K562 (cell line): Measurements from ENCODE around the gene ZNF350. TPM values are rescaled to one million over a fixed set of nuclear protein-coding genes. Genes with fewer than 3 reads are reported as not detected.

Experiments
- BHLHE40 ChIP-seq: IDR thresholded peaks from 2 replicates; pipeline ENCODE4 v1.6.1; 2011; ENCODE audit warnings: low read length, improper control_type of control experiment
- BRF1 ChIP-seq: IDR thresholded peaks from 3 replicates; pipeline ENCODE4 v1.6.1; 2011; ENCODE audit warnings: borderline replicate concordance, mild to moderate bottlenecking; ENCODE audit not compliant: insufficient read length; ENCODE audit errors: extremely low read depth
- C11orf30 ChIP-seq: fragments of 450-650 bp; IDR thresholded peaks from 2 replicates; pipeline ENCODE4 v1.6.1; 2016; ENCODE audit warnings: low read depth, mild to moderate bottlenecking
- DIDO1 ChIP-seq: fragments of 450-650 bp; IDR thresholded peaks from 2 replicates; pipeline ENCODE4 v1.6.1; 2016; ENCODE audit warnings: low read depth, missing biosample characterization, missing genetic modification characterization
- HCFC1 ChIP-seq: IDR thresholded peaks from 2 replicates; pipeline ENCODE4 v1.6.1; 2012; ENCODE audit warnings: low read depth, low read length, improper control_type of control experiment
- LEF1 ChIP-seq: fragments of 450-650 bp; IDR thresholded peaks from 2 replicates; pipeline ENCODE4 v1.6.1; 2016; ENCODE audit warnings: mild to moderate bottlenecking
- NFXL1 ChIP-seq: fragments of 450-650 bp; formaldehyde crosslinking; IDR thresholded peaks from 2 replicates; pipeline ENCODE4 v1.4.0; 2021; ENCODE audit warnings: mild to moderate bottlenecking
- SMARCA5 ChIP-seq: fragments of 450-650 bp; IDR thresholded peaks from 2 replicates; pipeline ENCODE4 v1.6.1; 2016
- TCFL5 ChIP-seq: fragments of 250-450 bp; sonication (Bioruptor Pico); conservative IDR thresholded peaks from 2 replicates; pipeline ENCODE4 v1.6.1; 2021; ENCODE audit warnings: mild to moderate bottlenecking, moderate library complexity, matching md5 sums
- TEAD4 ChIP-seq, 2 experiments: sonication (generic) in 1 of 2; formaldehyde crosslinking in 1 of 2; IDR thresholded peaks; 2 replicates each; pipeline versions ENCODE4 v1.6.1 to v1.8.0; 2012 to 2022; ENCODE audit warnings: borderline replicate concordance in 1 of 2, inconsistent platforms in 1 of 2, low read length in 1 of 2, mild to moderate bottlenecking in 1 of 2, missing genetic modification reagents in 1 of 2
- ZFX ChIP-seq: sonication (generic); formaldehyde crosslinking; IDR thresholded peaks from 2 replicates; pipeline ENCODE4 v1.8.0; 2022; ENCODE audit warnings: mild to moderate bottlenecking, missing genetic modification reagents, moderate library complexity
- ZNF445 ChIP-seq: fragments of 250-450 bp; sonication (Bioruptor Pico); IDR thresholded peaks from 2 replicates; pipeline ENCODE4 v1.4.0; 2020; ENCODE audit warnings: low read depth, mild to moderate bottlenecking, moderate library complexity
- ZNF584 ChIP-seq: fragments of 200-800 bp; sonication (Bioruptor generic); IDR thresholded peaks from 2 replicates; pipeline ENCODE4 v1.6.1; 2016; ENCODE audit warnings: low read depth, mild to moderate bottlenecking, missing genetic modification characterization, missing compliant biosample characterization
- polyA plus RNA-seq, 8 experiments: library from polyadenylated mRNA; depleted of rRNA in 4 of 8; stranded (reverse) in 5 of 8; unstranded in 3 of 8; fragments of >200 nt; fragmentation: Nextera tagmentation in 2 of 8; fragmentation: Illumina TruSeq in 1 of 8; extraction: Ambion mirVana in 2 of 8; extraction: Trizol in 1 of 8; gene quantifications; 2 replicates each; pipeline versions ENCODE4 v1.2.1 to v1.2.3, GENCODE V29; 2011 to 2014; ENCODE audit warnings: inconsistent platforms in 1 of 8, missing spikeins in 1 of 8
- total RNA-seq, 7 experiments: library from RNA; depleted of rRNA in 6 of 7; stranded (reverse); fragments of >200 nt in 6 of 7; fragmentation: Illumina TruSeq in 2 of 7; extraction: Trizol in 2 of 7; gene quantifications; 2 replicates each; pipeline versions ENCODE4 v1.2.1 to v1.2.3, GENCODE V29; 2011 to 2021; ENCODE audit warnings: low replicate concordance in 1 of 7
- TF ChIP-seq, protein P1 (sequence below): fragments of 450-650 bp; IDR thresholded peaks from 2 replicates; pipeline ENCODE4 v1.6.1; 2016; ENCODE audit warnings: missing biosample characterization, missing genetic modification characterization
- TF ChIP-seq, protein P2 (sequence below): fragments of 450-650 bp; IDR thresholded peaks from 2 replicates; pipeline ENCODE4 v1.6.1; 2018; ENCODE audit not compliant: partially characterized antibody
- TF ChIP-seq, protein P3 (sequence below): IDR thresholded peaks from 2 replicates; pipeline ENCODE4 v1.6.1; 2016; ENCODE audit warnings: missing genetic modification characterization, missing compliant biosample characterization
- TF ChIP-seq, protein P4 (sequence below): fragments of 250-450 bp; sonication (Bioruptor Pico); IDR thresholded peaks from 2 replicates; pipeline ENCODE4 v1.8.0; 2021; ENCODE audit warnings: borderline replicate concordance, mild to moderate bottlenecking, moderate library complexity; ENCODE audit not compliant: poor library complexity, severe bottlenecking

The ZNF350 gene
- total and polyA plus RNA-seq, 9 of the 15 experiments (the other 6 are each of a cell fraction or from before 2014, with no cell fraction given), result 1.7 to 4.8 (median 2.9) TPM

DNA sequence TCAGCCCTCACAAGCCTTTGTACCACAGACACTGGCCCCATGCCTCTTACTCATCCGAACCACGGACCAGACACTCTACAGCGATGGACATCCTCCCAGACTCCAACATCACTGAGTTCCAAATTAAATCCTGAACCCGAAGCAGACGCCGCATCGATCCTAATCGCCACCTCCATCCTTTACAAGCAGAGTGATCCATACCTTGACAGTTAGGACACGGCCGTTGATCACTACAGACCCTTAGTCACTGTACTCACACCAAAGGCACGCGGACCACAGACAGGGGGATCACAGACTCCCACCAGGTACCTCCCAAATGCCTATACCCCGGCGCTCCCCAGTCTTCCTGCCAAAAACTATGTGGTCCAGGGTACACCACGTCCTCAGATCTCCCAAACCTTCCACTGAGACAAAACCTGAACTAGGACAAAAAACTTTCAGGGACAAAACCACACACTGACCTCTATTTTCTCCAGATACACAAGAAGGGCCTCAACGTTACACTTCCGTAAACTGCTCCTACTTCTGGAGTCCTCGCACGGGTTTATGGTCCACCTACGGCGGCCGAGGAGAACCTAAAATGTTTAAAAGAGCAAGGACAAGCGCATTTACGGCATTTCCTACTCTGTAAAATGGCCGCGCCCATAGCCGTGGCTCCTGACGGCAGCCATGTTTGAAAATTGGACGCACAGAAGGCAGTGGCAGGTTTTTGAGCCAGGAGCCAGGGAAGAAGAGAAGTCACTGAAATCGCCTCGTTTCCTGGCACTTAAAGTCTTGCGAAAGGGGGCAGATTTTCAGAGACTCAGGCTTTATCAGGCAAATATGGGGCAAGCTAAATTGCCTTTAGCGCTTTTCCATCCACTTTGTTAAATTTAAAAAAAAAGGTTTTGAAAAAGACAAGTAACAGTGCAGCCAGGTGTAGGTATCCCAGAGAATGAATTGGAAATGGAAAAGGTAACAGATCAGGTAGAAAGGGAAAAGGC, at the start of gene ZNF350 (continued):
- TF ChIP-seq C11orf30, result peak; percentile 42; the same call in 1 of the 2 replicates
- no peak for TF ChIP-seq NFXL1 (CRISPR knock-in tag)
- no peak for TF ChIP-seq BHLHE40
- TF ChIP-seq SMARCA5, result no peak
- TF ChIP-seq HCFC1, result peak; percentile 91
- peak; percentile 50; the same call in 1 of the 2 replicates for TF ChIP-seq TEAD4 (IDR thresholded peaks at IDR 0.05; ENCODE audit: low read length)
- no peak for TF ChIP-seq TEAD4 (CRISPR knock-in tag; IDR thresholded peaks at IDR 0.05; ENCODE audit: borderline replicate concordance)
- no peak for TF ChIP-seq DIDO1
- TF ChIP-seq TCFL5 (CRISPR knock-in tag), result no peak
- TF ChIP-seq, protein P1, sequence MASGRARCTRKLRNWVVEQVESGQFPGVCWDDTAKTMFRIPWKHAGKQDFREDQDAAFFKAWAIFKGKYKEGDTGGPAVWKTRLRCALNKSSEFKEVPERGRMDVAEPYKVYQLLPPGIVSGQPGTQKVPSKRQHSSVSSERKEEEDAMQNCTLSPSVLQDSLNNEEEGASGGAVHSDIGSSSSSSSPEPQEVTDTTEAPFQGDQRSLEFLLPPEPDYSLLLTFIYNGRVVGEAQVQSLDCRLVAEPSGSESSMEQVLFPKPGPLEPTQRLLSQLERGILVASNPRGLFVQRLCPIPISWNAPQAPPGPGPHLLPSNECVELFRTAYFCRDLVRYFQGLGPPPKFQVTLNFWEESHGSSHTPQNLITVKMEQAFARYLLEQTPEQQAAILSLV, result no peak
- TF ChIP-seq, protein P2, sequence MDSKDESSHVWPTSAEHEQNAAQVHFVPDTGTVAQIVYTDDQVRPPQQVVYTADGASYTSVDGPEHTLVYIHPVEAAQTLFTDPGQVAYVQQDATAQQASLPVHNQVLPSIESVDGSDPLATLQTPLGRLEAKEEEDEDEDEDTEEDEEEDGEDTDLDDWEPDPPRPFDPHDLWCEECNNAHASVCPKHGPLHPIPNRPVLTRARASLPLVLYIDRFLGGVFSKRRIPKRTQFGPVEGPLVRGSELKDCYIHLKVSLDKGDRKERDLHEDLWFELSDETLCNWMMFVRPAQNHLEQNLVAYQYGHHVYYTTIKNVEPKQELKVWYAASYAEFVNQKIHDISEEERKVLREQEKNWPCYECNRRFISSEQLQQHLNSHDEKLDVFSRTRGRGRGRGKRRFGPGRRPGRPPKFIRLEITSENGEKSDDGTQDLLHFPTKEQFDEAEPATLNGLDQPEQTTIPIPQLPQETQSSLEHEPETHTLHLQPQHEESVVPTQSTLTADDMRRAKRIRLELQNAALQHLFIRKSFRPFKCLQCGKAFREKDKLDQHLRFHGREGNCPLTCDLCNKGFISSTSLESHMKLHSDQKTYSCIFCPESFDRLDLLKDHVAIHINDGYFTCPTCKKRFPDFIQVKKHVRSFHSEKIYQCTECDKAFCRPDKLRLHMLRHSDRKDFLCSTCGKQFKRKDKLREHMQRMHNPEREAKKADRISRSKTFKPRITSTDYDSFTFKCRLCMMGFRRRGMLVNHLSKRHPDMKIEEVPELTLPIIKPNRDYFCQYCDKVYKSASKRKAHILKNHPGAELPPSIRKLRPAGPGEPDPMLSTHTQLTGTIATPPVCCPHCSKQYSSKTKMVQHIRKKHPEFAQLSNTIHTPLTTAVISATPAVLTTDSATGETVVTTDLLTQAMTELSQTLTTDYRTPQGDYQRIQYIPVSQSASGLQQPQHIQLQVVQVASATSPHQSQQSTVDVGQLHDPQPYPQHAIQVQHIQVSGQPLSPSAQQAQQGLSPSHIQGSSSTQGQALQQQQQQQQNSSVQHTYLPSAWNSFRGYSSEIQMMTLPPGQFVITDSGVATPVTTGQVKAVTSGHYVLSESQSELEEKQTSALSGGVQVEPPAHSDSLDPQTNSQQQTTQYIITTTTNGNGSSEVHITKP, result no peak
- no peak for TF ChIP-seq ZNF445 (CRISPR knock-in tag)
- TF ChIP-seq, protein P3, sequence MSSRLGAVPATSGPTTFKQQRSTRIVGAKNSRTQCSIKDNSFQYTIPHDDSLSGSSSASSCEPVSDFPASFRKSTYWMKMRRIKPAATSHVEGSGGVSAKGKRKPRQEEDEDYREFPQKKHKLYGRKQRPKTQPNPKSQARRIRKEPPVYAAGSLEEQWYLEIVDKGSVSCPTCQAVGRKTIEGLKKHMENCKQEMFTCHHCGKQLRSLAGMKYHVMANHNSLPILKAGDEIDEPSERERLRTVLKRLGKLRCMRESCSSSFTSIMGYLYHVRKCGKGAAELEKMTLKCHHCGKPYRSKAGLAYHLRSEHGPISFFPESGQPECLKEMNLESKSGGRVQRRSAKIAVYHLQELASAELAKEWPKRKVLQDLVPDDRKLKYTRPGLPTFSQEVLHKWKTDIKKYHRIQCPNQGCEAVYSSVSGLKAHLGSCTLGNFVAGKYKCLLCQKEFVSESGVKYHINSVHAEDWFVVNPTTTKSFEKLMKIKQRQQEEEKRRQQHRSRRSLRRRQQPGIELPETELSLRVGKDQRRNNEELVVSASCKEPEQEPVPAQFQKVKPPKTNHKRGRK (tag), result no peak
- no peak for TF ChIP-seq BRF1
- TF ChIP-seq ZNF584 (CRISPR knock-in tag), result no peak
- TF ChIP-seq, protein P4, sequence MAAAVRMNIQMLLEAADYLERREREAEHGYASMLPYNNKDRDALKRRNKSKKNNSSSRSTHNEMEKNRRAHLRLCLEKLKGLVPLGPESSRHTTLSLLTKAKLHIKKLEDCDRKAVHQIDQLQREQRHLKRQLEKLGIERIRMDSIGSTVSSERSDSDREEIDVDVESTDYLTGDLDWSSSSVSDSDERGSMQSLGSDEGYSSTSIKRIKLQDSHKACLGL (CRISPR knock-in tag), result no peak
- peak; percentile 82 for TF ChIP-seq ZFX (CRISPR knock-in tag)
- no peak for TF ChIP-seq LEF1
